ENCODE data around the gene PCDH9. TPM values are rescaled to one million over a fixed set of nuclear protein-coding genes. Genes with fewer than 3 reads are reported as not detected.

Gene PCDH9
- total RNA-seq, 1 donor from 2014 or later, result 10.4 TPM

DNA sequence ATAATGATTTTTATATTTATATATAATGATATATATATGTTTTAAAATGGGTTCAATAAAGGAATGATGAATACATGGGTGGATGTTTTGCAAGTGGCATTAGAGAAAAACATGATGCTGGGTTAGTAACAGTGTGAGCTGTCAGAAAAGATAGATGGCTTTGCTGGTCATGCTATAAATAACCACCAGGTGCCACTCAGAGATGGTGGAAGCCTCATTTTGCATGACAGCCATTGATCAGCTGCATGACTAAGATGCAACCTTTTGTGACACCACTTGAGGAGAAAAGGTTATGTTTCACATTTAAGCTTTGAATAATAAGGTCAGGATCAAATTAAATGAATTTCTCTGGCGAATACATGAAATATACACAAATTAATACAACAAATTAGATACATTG is 737.7 kb downstream of the PCDH9 start:
- no peaks in the 10 kb centered on the region for H3K27me3 ChIP-seq (ENCODE audit: insufficient read depth, low read length)
- H3K9me3 ChIP-seq (ENCODE audit: insufficient read depth, low read depth, low read length), result no peaks in the 10 kb centered on the region
- FAIRE-seq, result no peak
- no peaks in the 10 kb centered on the region for H3K36me3 ChIP-seq (ENCODE audit: insufficient read depth, low read length)
- no peak overlapping the region for H3K4me3 ChIP-seq (ENCODE audit: insufficient read depth, low read depth, low read length)
- TF ChIP-seq, protein P1, sequence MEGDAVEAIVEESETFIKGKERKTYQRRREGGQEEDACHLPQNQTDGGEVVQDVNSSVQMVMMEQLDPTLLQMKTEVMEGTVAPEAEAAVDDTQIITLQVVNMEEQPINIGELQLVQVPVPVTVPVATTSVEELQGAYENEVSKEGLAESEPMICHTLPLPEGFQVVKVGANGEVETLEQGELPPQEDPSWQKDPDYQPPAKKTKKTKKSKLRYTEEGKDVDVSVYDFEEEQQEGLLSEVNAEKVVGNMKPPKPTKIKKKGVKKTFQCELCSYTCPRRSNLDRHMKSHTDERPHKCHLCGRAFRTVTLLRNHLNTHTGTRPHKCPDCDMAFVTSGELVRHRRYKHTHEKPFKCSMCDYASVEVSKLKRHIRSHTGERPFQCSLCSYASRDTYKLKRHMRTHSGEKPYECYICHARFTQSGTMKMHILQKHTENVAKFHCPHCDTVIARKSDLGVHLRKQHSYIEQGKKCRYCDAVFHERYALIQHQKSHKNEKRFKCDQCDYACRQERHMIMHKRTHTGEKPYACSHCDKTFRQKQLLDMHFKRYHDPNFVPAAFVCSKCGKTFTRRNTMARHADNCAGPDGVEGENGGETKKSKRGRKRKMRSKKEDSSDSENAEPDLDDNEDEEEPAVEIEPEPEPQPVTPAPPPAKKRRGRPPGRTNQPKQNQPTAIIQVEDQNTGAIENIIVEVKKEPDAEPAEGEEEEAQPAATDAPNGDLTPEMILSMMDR (IDR thresholded peaks at IDR 0.05; ENCODE audit: insufficient read depth, low read depth, low read length), result no peak
- TF ChIP-seq EZH2 (IDR thresholded peaks at IDR 0.05; ENCODE audit: insufficient read depth, low read length), result no peak
- H3K27me3 Mint-ChIP-seq (ENCODE audit: low read depth, unreplicated experiment), result no peaks in the 10 kb centered on the region
- no peak overlapping the region for H3K4me3 Mint-ChIP-seq (ENCODE audit: unreplicated experiment)
- no peaks in the 10 kb centered on the region for H3K9me3 Mint-ChIP-seq (ENCODE audit: unreplicated experiment)
- no peak overlapping the region for H3K4me2 ChIP-seq (ENCODE audit: low read length)
- no peak overlapping the region for H3K9ac ChIP-seq (ENCODE audit: low read length)
- H3K27ac ChIP-seq (ENCODE audit: low read depth, low read length), result no peak overlapping the region
- DNase-seq (ENCODE audit: low read depth), result no peak
- H3K4me1 ChIP-seq (ENCODE audit: insufficient read depth, low read length), result no peaks in the 10 kb centered on the region
- no peak overlapping the region for H2AFZ ChIP-seq (ENCODE audit: low read depth, low read length)
- H3K27ac Mint-ChIP-seq (ENCODE audit: unreplicated experiment), result no peak overlapping the region
- H3K36me3 Mint-ChIP-seq (ENCODE audit: low read depth, unreplicated experiment), result no peaks in the 10 kb centered on the region
- H3K4me1 Mint-ChIP-seq (ENCODE audit: low read depth, unreplicated experiment), result peaks cover 8% of the 10 kb centered on the region
- H3K79me2 ChIP-seq (ENCODE audit: insufficient read depth, low read length), result no peaks in the 10 kb centered on the region
- no peaks in the 10 kb centered on the region for H4K20me1 ChIP-seq (ENCODE audit: insufficient read depth, low read length)

DNA sequence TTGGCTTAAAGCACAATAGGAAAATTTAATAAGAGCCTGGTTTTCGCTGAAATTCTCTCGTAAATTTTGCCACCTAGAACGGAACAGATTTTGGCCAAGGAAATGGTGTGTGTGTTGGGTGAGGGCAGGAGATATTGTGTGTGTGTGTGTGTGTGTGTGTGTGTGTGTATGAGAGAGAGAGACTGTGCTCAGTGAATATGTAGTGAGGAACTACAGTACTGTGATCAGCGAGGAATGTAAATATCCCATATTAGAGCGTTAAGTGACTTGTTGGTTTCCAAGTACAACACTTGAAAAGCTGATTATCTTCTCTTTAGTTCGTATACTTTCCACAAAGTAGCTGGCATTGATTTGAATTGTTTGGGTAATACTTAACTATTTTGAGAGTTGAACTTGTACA is 738.9 kb downstream of the PCDH9 start:
- no peak for DNase-seq (ENCODE audit: low read depth)
- Mint-ChIP-seq H3K4me1 (ENCODE audit: low read depth, unreplicated experiment) (peaks cover 7% of the 10 kb centered on the region), H3K36me3 (ENCODE audit: low read depth, unreplicated experiment) (no peaks in the 10 kb centered on the region), H3K27ac (ENCODE audit: unreplicated experiment) (no peak overlapping the region), H3K4me3 (ENCODE audit: unreplicated experiment) (no peak overlapping the region), H3K9me3 (ENCODE audit: unreplicated experiment) (no peaks in the 10 kb centered on the region), H3K27me3 (ENCODE audit: low read depth, unreplicated experiment) (no peaks in the 10 kb centered on the region)
- Histone ChIP-seq H3K4me1 (ENCODE audit: insufficient read depth, low read length) (no peaks in the 10 kb centered on the region), H2AFZ (ENCODE audit: low read depth, low read length) (no peak overlapping the region), H3K79me2 (ENCODE audit: insufficient read depth, low read length) (no peaks in the 10 kb centered on the region), H3K36me3 (ENCODE audit: insufficient read depth, low read length) (no peaks in the 10 kb centered on the region), H3K4me2 (ENCODE audit: low read length) (no peak overlapping the region), H3K9ac (ENCODE audit: low read length) (no peak overlapping the region), H3K27me3 (ENCODE audit: insufficient read depth, low read length) (no peaks in the 10 kb centered on the region), H4K20me1 (ENCODE audit: insufficient read depth, low read length) (no peaks in the 10 kb centered on the region), H3K4me3 (ENCODE audit: insufficient read depth, low read depth, low read length) (no peak overlapping the region), H3K9me3 (ENCODE audit: insufficient read depth, low read depth, low read length) (no peaks in the 10 kb centered on the region), H3K27ac (ENCODE audit: low read depth, low read length) (no peak overlapping the region)
- FAIRE-seq, result no peak
- TF ChIP-seq, protein P1 (IDR thresholded peaks at IDR 0.05; ENCODE audit: insufficient read depth, low read depth, low read length), result no peak
- no peak for TF ChIP-seq EZH2 (IDR thresholded peaks at IDR 0.05; ENCODE audit: insufficient read depth, low read length)

DNA sequence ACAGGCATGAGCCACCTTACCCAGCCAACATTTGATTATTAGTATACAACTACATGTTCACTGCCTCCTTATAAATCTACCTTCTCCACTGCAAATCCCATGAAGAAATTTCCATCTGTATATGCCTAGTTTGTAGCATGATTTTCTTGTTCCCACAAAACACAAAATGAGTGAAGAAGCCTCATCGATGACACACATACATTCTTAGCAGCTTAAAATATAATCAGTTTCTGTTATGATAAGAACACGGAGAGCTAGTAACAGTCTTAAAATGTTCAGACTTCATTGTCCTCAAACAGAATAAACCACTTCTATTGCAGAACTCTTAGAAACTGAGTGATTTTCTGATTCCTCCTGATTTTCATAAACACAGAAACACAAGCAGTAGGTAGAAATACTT is 740.5 kb downstream of the PCDH9 start:
- Histone ChIP-seq H3K27ac (ENCODE audit: low read depth, low read length) (no peak overlapping the region), H3K9me3 (ENCODE audit: insufficient read depth, low read depth, low read length) (no peaks in the 10 kb centered on the region), H3K4me3 (ENCODE audit: insufficient read depth, low read depth, low read length) (no peak overlapping the region), H2AFZ (ENCODE audit: low read depth, low read length) (peak overlapping the region; percentile 16), H3K36me3 (ENCODE audit: insufficient read depth, low read length) (no peaks in the 10 kb centered on the region), H4K20me1 (ENCODE audit: insufficient read depth, low read length) (no peaks in the 10 kb centered on the region), H3K4me1 (ENCODE audit: insufficient read depth, low read length) (no peaks in the 10 kb centered on the region), H3K4me2 (ENCODE audit: low read length) (no peak overlapping the region), H3K79me2 (ENCODE audit: insufficient read depth, low read length) (no peaks in the 10 kb centered on the region), H3K9ac (ENCODE audit: low read length) (no peak overlapping the region), H3K27me3 (ENCODE audit: insufficient read depth, low read length) (no peaks in the 10 kb centered on the region)
- Mint-ChIP-seq H3K9me3 (ENCODE audit: unreplicated experiment) (no peaks in the 10 kb centered on the region), H3K27ac (ENCODE audit: unreplicated experiment) (no peak overlapping the region), H3K4me1 (ENCODE audit: low read depth, unreplicated experiment) (peaks cover 4% of the 10 kb centered on the region), H3K4me3 (ENCODE audit: unreplicated experiment) (no peak overlapping the region), H3K27me3 (ENCODE audit: low read depth, unreplicated experiment) (no peaks in the 10 kb centered on the region), H3K36me3 (ENCODE audit: low read depth, unreplicated experiment) (no peaks in the 10 kb centered on the region)
- no peak for TF ChIP-seq EZH2 (IDR thresholded peaks at IDR 0.05; ENCODE audit: insufficient read depth, low read length)
- DNase-seq (ENCODE audit: low read depth) (no peak), FAIRE-seq (no peak)

Data from astrocyte (in vitro differentiated cells and primary cell).